HepG2 (cell line): ENCODE measurements around the gene CENPB. TPM values are rescaled to one million over a fixed set of nuclear protein-coding genes. Genes with fewer than 3 reads are reported as not detected.

Experiments used
- EEA1 ChIP-seq: sonication (generic); formaldehyde crosslinking; IDR thresholded peaks from 2 replicates; pipeline ENCODE4 v1.5.1; 2020; ENCODE audit warnings: mild to moderate bottlenecking, missing genetic modification reagents, borderline replicate concordance
- EZH2 ChIP-seq: conservative IDR thresholded peaks from 2 replicates; pipeline ENCODE4 v1.6.1; 2012; ENCODE audit warnings: mild to moderate bottlenecking, low read depth, low read length, moderate library complexity
- HCFC1 ChIP-seq: fragments of 150-350 bp; IDR thresholded peaks from 2 replicates; pipeline ENCODE4 v1.6.1; 2014; ENCODE audit warnings: low read depth, low read length
- HNRNPL ChIP-seq: fragments of 200-400 bp; formaldehyde crosslinking; IDR thresholded peaks from 2 replicates; pipeline ENCODE4 v1.6.1; 2017; ENCODE audit warnings: mild to moderate bottlenecking, low read depth, low read length
- HOXA3 ChIP-seq: sonication (generic); formaldehyde crosslinking; IDR thresholded peaks from 2 replicates; pipeline ENCODE4 v1.5.0; 2020; ENCODE audit warnings: missing genetic modification reagents
- IKZF1 ChIP-seq: fragments of 450-650 bp; IDR thresholded peaks from 2 replicates; pipeline ENCODE4 v1.7.1; 2016
- MAFF ChIP-seq: IDR thresholded peaks from 2 replicates; pipeline ENCODE4 v1.6.1; 2011; ENCODE audit warnings: low read depth, low read length, improper control_type of control experiment
- SAP130 ChIP-seq: IDR thresholded peaks from 2 replicates; pipeline ENCODE4 v1.6.1; 2016; ENCODE audit warnings: low read depth
- SMAD1 ChIP-seq: sonication (generic); formaldehyde crosslinking; IDR thresholded peaks from 2 replicates; pipeline ENCODE4 v1.4.0; 2020; ENCODE audit warnings: missing genetic modification reagents, low read depth, mild to moderate bottlenecking, borderline replicate concordance
- TBX3 ChIP-seq: fragments of 450-650 bp; IDR thresholded peaks from 2 replicates; pipeline ENCODE4 v1.6.1; 2017; ENCODE audit warnings: antibody characterized with exemption, mild to moderate bottlenecking, inconsistent platforms, borderline replicate concordance
- THAP11 ChIP-seq: IDR thresholded peaks from 2 replicates; pipeline ENCODE4 v1.6.1; 2016; ENCODE audit warnings: missing biosample characterization, missing genetic modification reagents
- THAP9 ChIP-seq: sonication (generic); formaldehyde crosslinking; IDR thresholded peaks from 2 replicates; pipeline ENCODE4; 2020; ENCODE audit warnings: missing genetic modification reagents, mild to moderate bottlenecking, borderline replicate concordance
- YY1 ChIP-seq: IDR thresholded peaks from 2 replicates; pipeline ENCODE4 v1.6.1; 2011; ENCODE audit warnings: low read length, low read depth, moderate library complexity, mild to moderate bottlenecking; ENCODE audit not compliant: insufficient read depth, insufficient replicate concordance
- ZMYM4 ChIP-seq: sonication (generic); formaldehyde crosslinking; IDR thresholded peaks from 2 replicates; pipeline ENCODE4 v1.8.1; 2023; ENCODE audit warnings: mild to moderate bottlenecking, missing genetic modification reagents
- ZNF3 ChIP-seq: IDR thresholded peaks from 2 replicates; pipeline ENCODE4 v1.7.0; 2017; ENCODE audit warnings: inconsistent platforms
- ZNF331 ChIP-seq: sonication (generic); formaldehyde crosslinking; IDR thresholded peaks from 2 replicates; pipeline ENCODE4 v1.4.0; 2020; ENCODE audit warnings: missing genetic modification reagents
- ZNF484 ChIP-seq: sonication (generic); formaldehyde crosslinking; IDR thresholded peaks from 2 replicates; pipeline ENCODE4 v1.5.1; 2020; ENCODE audit warnings: mild to moderate bottlenecking, low read depth, missing genetic modification reagents, borderline replicate concordance
- ZNF572 ChIP-seq: sonication (generic); formaldehyde crosslinking; IDR thresholded peaks from 2 replicates; pipeline ENCODE4 v1.5.1; 2020; ENCODE audit warnings: mild to moderate bottlenecking, missing genetic modification reagents
- polyA plus RNA-seq, 8 experiments: library from polyadenylated mRNA; depleted of rRNA in 3 of 8; stranded (reverse) in 7 of 8; unstranded in 1 of 8; fragments of >200 nt; fragmentation: Illumina TruSeq in 4 of 8; extraction: Trizol in 4 of 8; gene quantifications; 2 replicates each; pipeline versions ENCODE4 v1.2.1 to v1.2.3, GENCODE V29; 2011 to 2016; ENCODE audit warnings: low read depth in 4 of 8, missing spikeins in 1 of 8, mixed read lengths in 1 of 8; ENCODE audit not compliant: insufficient read depth in 1 of 8
- total RNA-seq, 5 experiments: library from RNA; depleted of rRNA; stranded (reverse); fragments of >200 nt; fragmentation: Illumina TruSeq; extraction: Trizol; gene quantifications; 2 replicates each; pipeline ENCODE4 v1.2.3, GENCODE V29; 2016; ENCODE audit warnings: low read depth in 1 of 5
- TF ChIP-seq, protein P1 (sequence below): sonication (generic); formaldehyde crosslinking; IDR thresholded peaks from 2 replicates; pipeline ENCODE4 v1.5.1; 2020; ENCODE audit warnings: missing genetic modification reagents, mild to moderate bottlenecking, borderline replicate concordance
- TF ChIP-seq, protein P2 (sequence below): sonication (generic); formaldehyde crosslinking; IDR thresholded peaks from 2 replicates; pipeline ENCODE4 v1.4.0; 2020; ENCODE audit warnings: mild to moderate bottlenecking, missing genetic modification reagents
- TF ChIP-seq, protein P3 (sequence below): sonication (generic); formaldehyde crosslinking; IDR thresholded peaks from 2 replicates; pipeline ENCODE4 v1.8.0; 2022; ENCODE audit warnings: missing genetic modification reagents, mild to moderate bottlenecking, moderate library complexity, borderline replicate concordance

Gene CENPB
- total and polyA plus RNA-seq, 2 of the 13 experiments (the other 11 are each of a cell fraction or from before 2014, with no cell fraction given) = 10.4 to 54.5 TPM

DNA sequence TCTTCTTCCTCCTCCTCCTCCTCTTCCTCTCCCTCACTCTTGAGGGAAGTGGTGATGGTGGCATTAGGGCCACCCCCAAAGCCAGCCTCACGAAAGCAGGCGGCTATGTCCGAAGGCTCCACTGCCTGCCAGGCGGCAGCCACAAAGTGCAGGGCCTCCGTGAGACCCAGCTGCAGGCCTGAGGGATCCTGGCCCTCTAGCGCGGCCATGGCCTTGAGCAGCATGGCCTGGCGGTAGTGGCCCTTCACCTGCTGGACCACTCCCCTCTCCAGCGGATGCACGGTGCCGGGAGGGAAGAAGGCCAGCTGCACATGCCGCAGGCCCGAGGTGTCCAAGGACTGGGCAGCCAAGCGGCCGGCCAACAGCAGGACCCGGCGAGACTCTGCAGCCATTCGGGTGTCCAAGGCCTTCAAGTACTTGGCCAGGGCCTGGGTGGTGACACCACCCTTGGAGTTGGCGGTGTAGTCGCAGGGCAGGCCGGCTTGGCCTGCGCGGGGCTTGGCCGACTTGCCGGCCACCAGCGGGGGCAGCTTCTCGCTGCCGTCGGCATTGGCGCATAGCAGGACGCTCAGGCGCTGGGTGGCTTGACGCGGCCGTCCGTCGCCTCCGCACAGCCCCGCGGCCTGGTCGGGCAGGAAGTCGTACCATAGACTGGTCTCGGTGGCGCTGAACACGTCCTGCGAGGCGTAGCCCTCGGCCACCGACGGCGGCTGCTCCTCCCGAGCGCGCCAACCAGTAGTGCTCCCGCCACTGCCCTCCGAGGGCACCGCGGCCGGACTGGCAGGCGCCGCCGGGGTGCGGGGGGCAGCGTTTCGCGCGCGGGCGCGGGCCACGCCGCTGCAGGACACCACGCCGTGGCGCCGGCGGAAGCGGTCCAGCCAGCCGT lies 1.1 kb downstream of the CENPB start (continued):
- TF ChIP-seq, protein P1, sequence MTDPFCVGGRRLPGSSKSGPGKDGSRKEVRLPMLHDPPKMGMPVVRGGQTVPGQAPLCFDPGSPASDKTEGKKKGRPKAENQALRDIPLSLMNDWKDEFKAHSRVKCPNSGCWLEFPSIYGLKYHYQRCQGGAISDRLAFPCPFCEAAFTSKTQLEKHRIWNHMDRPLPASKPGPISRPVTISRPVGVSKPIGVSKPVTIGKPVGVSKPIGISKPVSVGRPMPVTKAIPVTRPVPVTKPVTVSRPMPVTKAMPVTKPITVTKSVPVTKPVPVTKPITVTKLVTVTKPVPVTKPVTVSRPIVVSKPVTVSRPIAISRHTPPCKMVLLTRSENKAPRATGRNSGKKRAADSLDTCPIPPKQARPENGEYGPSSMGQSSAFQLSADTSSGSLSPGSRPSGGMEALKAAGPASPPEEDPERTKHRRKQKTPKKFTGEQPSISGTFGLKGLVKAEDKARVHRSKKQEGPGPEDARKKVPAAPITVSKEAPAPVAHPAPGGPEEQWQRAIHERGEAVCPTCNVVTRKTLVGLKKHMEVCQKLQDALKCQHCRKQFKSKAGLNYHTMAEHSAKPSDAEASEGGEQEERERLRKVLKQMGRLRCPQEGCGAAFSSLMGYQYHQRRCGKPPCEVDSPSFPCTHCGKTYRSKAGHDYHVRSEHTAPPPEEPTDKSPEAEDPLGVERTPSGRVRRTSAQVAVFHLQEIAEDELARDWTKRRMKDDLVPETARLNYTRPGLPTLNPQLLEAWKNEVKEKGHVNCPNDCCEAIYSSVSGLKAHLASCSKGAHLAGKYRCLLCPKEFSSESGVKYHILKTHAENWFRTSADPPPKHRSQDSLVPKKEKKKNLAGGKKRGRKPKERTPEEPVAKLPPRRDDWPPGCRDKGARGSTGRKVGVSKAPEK = no peak
- no peak for TF ChIP-seq TBX3
- TF ChIP-seq ZNF3 (CRISPR knock-in tag) = no peak
- TF ChIP-seq THAP11 (CRISPR knock-in tag) = peak; percentile 57
- peak; percentile 32 for TF ChIP-seq YY1
- TF ChIP-seq ZNF572 (CRISPR knock-in tag) = 0 out of 2 replicates have a peak, but pooled peaks have one; percentile 83
- TF ChIP-seq ZNF331 (CRISPR knock-in tag) = 0 out of 2 replicates have a peak, but pooled peaks have one; percentile 26
- peak; percentile 66 for TF ChIP-seq HOXA3 (CRISPR knock-in tag)
- peak; percentile 9; the same call in 1 of the 2 replicates for TF ChIP-seq THAP9 (CRISPR knock-in tag)
- TF ChIP-seq HCFC1 = no peak
- TF ChIP-seq IKZF1 = no peak
- TF ChIP-seq EEA1 (CRISPR knock-in tag) = peak; percentile 13; the same call in 1 of the 2 replicates
- no peak for TF ChIP-seq EZH2
- TF ChIP-seq ZNF484 (CRISPR knock-in tag) = 0 out of 2 replicates have a peak, but pooled peaks have one; percentile 87
- TF ChIP-seq, protein P2, sequence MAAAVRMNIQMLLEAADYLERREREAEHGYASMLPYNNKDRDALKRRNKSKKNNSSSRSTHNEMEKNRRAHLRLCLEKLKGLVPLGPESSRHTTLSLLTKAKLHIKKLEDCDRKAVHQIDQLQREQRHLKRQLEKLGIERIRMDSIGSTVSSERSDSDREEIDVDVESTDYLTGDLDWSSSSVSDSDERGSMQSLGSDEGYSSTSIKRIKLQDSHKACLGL (CRISPR knock-in tag) = peak; percentile 76; the same call in 1 of the 2 replicates
- TF ChIP-seq SMAD1 (CRISPR knock-in tag) = no peak
- TF ChIP-seq SAP130 (CRISPR knock-in tag) = peak; percentile 32; the same call in 1 of the 2 replicates
- peak; percentile 66; the same call in 1 of the 2 replicates for TF ChIP-seq ZMYM4 (CRISPR knock-in tag)
- TF ChIP-seq MAFF = no peak
- TF ChIP-seq, protein P3, sequence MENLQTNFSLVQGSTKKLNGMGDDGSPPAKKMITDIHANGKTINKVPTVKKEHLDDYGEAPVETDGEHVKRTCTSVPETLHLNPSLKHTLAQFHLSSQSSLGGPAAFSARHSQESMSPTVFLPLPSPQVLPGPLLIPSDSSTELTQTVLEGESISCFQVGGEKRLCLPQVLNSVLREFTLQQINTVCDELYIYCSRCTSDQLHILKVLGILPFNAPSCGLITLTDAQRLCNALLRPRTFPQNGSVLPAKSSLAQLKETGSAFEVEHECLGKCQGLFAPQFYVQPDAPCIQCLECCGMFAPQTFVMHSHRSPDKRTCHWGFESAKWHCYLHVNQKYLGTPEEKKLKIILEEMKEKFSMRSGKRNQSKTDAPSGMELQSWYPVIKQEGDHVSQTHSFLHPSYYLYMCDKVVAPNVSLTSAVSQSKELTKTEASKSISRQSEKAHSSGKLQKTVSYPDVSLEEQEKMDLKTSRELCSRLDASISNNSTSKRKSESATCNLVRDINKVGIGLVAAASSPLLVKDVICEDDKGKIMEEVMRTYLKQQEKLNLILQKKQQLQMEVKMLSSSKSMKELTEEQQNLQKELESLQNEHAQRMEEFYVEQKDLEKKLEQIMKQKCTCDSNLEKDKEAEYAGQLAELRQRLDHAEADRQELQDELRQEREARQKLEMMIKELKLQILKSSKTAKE = no peak
- peak; percentile 33; the same call in 1 of the 2 replicates for TF ChIP-seq HNRNPL
